Loucy (cell line): ENCODE data around the gene STOX2.

ENCODE experiments used
- H2AFZ ChIP-seq: fragments of 200-600 bp; sonication (generic); 2 replicates; pipeline ENCODE4 v1.6.0; 2016; ENCODE audit warnings: antibody characterized with exemption, mild to moderate bottlenecking, low read length, moderate library complexity
- H3F3A ChIP-seq: fragments of 200-600 bp; 2 replicates; pipeline ENCODE4 v1.6.0; 2016; ENCODE audit warnings: antibody characterized with exemption, low read depth, mild to moderate bottlenecking
- H3K27me3 ChIP-seq: fragments of 200-600 bp; sonication (generic); 2 replicates; pipeline ENCODE4 v1.6.1; 2014; ENCODE audit warnings: low read length, mild to moderate bottlenecking; ENCODE audit not compliant: insufficient read depth, poor library complexity, severe bottlenecking
- H3K36me3 ChIP-seq: fragments of 200-600 bp; sonication (generic); 2 replicates; pipeline ENCODE4 v1.6.1; 2016; ENCODE audit warnings: low read length; ENCODE audit not compliant: insufficient read depth
- H3K4me1 ChIP-seq: fragments of 200-600 bp; sonication (generic); 2 replicates; pipeline ENCODE4 v1.5.1; 2014; ENCODE audit warnings: low read length, mild to moderate bottlenecking; ENCODE audit not compliant: insufficient read depth, poor library complexity, severe bottlenecking
- H3K4me2 ChIP-seq: fragments of 200-600 bp; sonication (generic); 2 replicates; pipeline ENCODE4 v1.6.0; 2014; ENCODE audit warnings: antibody characterized with exemption, low read length, low read depth, mild to moderate bottlenecking; ENCODE audit not compliant: poor library complexity, severe bottlenecking
- H3K4me3 ChIP-seq: fragments of 200-600 bp; sonication (generic); 2 replicates; pipeline ENCODE4 v1.5.1; 2014; ENCODE audit warnings: low read length, mild to moderate bottlenecking, mixed read lengths; ENCODE audit not compliant: poor library complexity, severe bottlenecking
- H3K79me2 ChIP-seq: fragments of 200-600 bp; sonication (generic); 2 replicates; pipeline ENCODE4 v1.6.1; 2014; ENCODE audit warnings: low read length; ENCODE audit not compliant: insufficient read depth
- H3K9ac ChIP-seq: fragments of 200-600 bp; sonication (generic); 2 replicates; pipeline ENCODE4 v1.6.0; 2014; ENCODE audit warnings: mild to moderate bottlenecking, low read depth, low read length, moderate library complexity; ENCODE audit not compliant: poor library complexity, severe bottlenecking
- H3K9me2 ChIP-seq: fragments of 200-600 bp; sonication (generic); replicated peaks from 2 replicates; pipeline ENCODE4 v1.6.1; 2016; ENCODE audit warnings: low read depth, low read length, mixed read lengths
- H3K9me3 ChIP-seq: fragments of 200-600 bp; sonication (generic); 2 replicates; pipeline ENCODE4 v1.6.1; 2014; ENCODE audit warnings: mild to moderate bottlenecking, antibody characterized with exemption, low read length, low read depth; ENCODE audit not compliant: insufficient read depth
- H4K20me1 ChIP-seq: fragments of 200-600 bp; sonication (generic); 2 replicates; pipeline ENCODE4 v1.6.0; 2014; ENCODE audit warnings: antibody characterized with exemption, low read length, mild to moderate bottlenecking; ENCODE audit not compliant: insufficient read depth, poor library complexity, severe bottlenecking
- CTCF ChIP-seq: fragments of 200-600 bp; sonication (generic); conservative IDR thresholded peaks from 2 replicates; pipeline ENCODE4 v1.5.1; 2014; ENCODE audit warnings: mild to moderate bottlenecking, antibody characterized with exemption, low read length
- EZH2phosphoT487 ChIP-seq: fragments of 200-600 bp; IDR thresholded peaks from 2 replicates; pipeline ENCODE4 v1.6.1; 2018; ENCODE audit warnings: antibody characterized with exemption, mild to moderate bottlenecking, moderate library complexity, borderline replicate concordance

The STOX2 gene

GRCh38 chr4:183915976-183916375 is 10.9 kb downstream of the STOX2 start:
- no peak overlapping the region for H3K4me3 ChIP-seq
- no peaks in the 10 kb centered on the region for H3K27me3 ChIP-seq
- no peak overlapping the region for H2AFZ ChIP-seq
- TF ChIP-seq CTCF, result no peak
- no peaks in the 10 kb centered on the region for H4K20me1 ChIP-seq
- H3K4me2 ChIP-seq, result no peak overlapping the region
- H3K4me1 ChIP-seq, result no peaks in the 10 kb centered on the region
- H3K9me3 ChIP-seq, result no peaks in the 10 kb centered on the region
- H3K79me2 ChIP-seq, result no peaks in the 10 kb centered on the region
- no peak overlapping the region for H3K9ac ChIP-seq
- no peaks in the 10 kb centered on the region for H3F3A ChIP-seq
- no peaks in the 10 kb centered on the region for H3K9me2 ChIP-seq
- no peaks in the 10 kb centered on the region for H3K36me3 ChIP-seq

DNA sequence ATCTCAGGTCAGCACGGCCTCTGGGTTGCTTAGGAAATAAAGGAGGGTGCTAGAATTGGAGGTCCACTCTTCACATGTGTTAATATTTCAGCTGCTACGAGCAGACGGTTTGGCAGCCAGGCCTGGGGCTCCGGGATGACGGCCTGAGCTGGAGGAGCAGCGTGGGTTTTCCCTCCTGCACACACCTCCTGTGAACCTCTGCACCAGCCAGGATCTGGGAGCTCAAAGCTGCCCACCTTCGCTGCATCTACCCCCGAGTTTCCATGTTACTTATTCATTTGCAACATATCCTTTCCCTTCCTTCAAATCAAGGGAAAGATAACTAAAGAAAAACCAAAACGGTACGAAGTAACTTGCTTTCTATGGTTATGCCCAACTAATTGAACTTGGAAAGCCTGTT is 13.6 kb downstream of the STOX2 start:
- no peak overlapping the region for H2AFZ ChIP-seq
- H3K4me1 ChIP-seq, result no peaks in the 10 kb centered on the region
- H3K36me3 ChIP-seq, result no peaks in the 10 kb centered on the region
- no peak for TF ChIP-seq CTCF
- TF ChIP-seq EZH2phosphoT487, result no peak
- no peak overlapping the region for H3K4me3 ChIP-seq
- H3K4me2 ChIP-seq, result no peak overlapping the region
- no peaks in the 10 kb centered on the region for H4K20me1 ChIP-seq
- H3K9me3 ChIP-seq, result no peaks in the 10 kb centered on the region
- H3K9me2 ChIP-seq, result no peaks in the 10 kb centered on the region
- no peak overlapping the region for H3K9ac ChIP-seq
- H3K79me2 ChIP-seq, result no peaks in the 10 kb centered on the region
- H3K27me3 ChIP-seq, result no peaks in the 10 kb centered on the region
- no peaks in the 10 kb centered on the region for H3F3A ChIP-seq

DNA sequence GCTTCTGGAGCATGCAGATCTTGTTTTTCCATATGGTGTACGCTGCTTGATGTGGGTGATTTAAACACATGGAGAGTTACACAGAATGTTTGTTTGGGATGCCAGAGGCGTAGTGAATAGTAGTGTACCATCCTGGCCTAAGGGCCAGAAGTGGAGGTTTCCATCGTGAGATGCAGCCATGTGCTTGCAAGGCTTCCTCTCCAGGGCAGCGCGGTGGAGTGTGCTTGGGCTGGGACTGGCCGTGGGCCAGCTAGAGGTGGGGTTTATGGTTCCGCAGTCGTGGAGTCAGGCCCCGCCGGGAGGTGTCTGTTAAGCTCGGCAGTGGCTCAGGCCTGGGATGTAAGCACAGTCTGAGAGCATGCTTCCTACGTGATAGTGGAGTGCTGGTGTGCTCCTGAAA is 14.0 kb downstream of the STOX2 start:
- Histone ChIP-seq H2AFZ (no peak overlapping the region), H3K79me2 (no peaks in the 10 kb centered on the region), H3K9ac (no peak overlapping the region)

More for the DNA sequence above, 14.0 kb downstream of the STOX2 start:
- Histone ChIP-seq H3K36me3 (no peaks in the 10 kb centered on the region), H3K9me3 (no peaks in the 10 kb centered on the region), H4K20me1 (no peaks in the 10 kb centered on the region), H3K27me3 (no peaks in the 10 kb centered on the region), H3K4me1 (no peaks in the 10 kb centered on the region), H3K4me2 (no peak overlapping the region), H3F3A (no peaks in the 10 kb centered on the region), H3K4me3 (no peak overlapping the region), H3K9me2 (no peaks in the 10 kb centered on the region)
- no peak for TF ChIP-seq CTCF
- TF ChIP-seq EZH2phosphoT487, result no peak
